Choroid plexus epithelial cell (primary cell): Measurements from ENCODE around the gene HGS.
A peak's percentile ranks its signal among the peaks of the same experiment; 100 is the strongest.

ENCODE experiments used
- DNase-seq: peaks from one replicate; pipeline ENCODE4 v3.0.0-alpha.2; 2010; ENCODE audit warnings: low read depth
- H3K4me3 ChIP-seq: 2 replicates; pipeline ENCODE4 v1.5.1; 2011; ENCODE audit warnings: low read depth, mild to moderate bottlenecking, control low read depth, low read length, moderate library complexity
- TF ChIP-seq, protein P1 (sequence below): conservative IDR thresholded peaks from 2 replicates; pipeline ENCODE4 v1.5.1; 2011; ENCODE audit warnings: low read depth, mild to moderate bottlenecking, control low read depth, inconsistent platforms, low read length, moderate library complexity

HGS gene

DNA sequence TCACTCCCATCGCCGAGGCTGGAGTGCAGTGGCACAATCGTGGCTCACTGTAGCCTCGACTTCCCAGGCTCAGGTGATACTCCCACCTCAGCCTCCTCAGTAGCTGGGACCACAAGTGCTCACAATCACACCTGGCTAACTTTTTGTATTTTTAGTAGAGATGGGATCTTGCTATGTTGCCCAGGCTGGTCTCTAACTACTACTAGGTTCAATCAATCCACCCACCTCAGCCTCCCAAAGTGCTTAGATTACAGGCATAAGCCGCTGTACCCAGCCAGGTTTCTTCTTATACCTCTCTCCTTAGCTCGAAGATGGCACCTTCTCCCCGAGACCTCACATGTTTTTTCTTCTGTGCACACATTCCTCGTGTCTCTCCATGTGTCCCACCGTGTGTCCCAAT, 43.8 kb upstream of the HGS start:
- TF ChIP-seq, protein P1, sequence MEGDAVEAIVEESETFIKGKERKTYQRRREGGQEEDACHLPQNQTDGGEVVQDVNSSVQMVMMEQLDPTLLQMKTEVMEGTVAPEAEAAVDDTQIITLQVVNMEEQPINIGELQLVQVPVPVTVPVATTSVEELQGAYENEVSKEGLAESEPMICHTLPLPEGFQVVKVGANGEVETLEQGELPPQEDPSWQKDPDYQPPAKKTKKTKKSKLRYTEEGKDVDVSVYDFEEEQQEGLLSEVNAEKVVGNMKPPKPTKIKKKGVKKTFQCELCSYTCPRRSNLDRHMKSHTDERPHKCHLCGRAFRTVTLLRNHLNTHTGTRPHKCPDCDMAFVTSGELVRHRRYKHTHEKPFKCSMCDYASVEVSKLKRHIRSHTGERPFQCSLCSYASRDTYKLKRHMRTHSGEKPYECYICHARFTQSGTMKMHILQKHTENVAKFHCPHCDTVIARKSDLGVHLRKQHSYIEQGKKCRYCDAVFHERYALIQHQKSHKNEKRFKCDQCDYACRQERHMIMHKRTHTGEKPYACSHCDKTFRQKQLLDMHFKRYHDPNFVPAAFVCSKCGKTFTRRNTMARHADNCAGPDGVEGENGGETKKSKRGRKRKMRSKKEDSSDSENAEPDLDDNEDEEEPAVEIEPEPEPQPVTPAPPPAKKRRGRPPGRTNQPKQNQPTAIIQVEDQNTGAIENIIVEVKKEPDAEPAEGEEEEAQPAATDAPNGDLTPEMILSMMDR, result no peak
- H3K4me3 ChIP-seq, result no peak overlapping the region
- DNase-seq, result no peak

DNA sequence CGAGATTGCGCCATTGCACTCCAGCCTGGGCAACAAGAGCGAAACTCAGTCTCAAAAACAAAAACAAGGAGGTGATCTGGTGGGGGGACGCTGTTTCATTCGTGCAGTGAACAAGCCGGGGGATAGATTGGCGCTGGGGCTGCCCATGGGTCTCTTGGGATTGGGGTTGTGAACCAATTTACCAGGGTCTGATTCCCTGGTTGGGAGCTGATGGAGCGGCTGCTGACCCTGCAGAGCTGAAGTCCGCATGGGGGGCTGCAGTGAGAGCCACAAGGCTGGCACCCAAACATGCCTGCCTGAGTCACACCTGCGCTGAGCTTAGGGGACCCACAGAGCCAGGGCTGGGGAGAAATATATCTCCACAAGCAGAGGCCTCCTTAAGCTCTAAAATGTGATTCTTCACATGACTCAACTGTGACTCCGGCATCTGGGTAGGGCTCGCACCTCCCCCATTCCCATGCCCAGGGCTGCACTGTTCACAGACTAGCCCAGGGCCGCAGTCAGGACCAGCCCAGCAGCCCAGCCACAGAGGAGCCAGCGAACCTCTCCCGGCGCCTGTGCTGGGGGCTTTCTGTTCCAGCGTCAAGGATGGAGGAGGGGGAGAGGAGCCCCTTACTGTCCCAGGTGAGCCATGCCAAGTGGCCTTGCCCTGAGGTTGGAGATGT, 41.9 kb upstream of the HGS start:
- peak; percentile 36 for DNase-seq
- no peak overlapping the region for H3K4me3 ChIP-seq
- TF ChIP-seq, protein P1, result no peak

DNA sequence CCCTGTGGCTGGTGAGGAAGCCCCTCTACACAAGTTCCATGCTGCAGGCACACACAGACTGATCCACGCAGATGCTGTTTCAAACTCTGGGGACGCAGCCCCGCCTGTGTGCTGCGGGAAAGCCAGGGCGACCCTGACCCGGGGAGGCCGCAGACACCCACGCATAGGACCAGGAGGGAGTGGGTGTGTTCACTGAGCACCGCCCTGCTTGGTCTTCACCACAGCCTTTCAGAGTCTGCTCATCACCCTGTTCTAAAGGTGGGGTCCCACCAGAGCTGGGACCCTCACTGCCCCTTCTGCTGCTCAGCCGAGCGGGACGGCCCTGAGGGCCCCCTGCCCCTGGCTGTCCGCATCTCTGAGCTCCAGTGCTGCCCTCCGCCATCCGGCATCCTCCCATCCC, 39.3 kb upstream of the HGS start:
- DNase-seq, result no peak
- TF ChIP-seq, protein P1, result no peak
- H3K4me3 ChIP-seq, result no peak overlapping the region

DNA sequence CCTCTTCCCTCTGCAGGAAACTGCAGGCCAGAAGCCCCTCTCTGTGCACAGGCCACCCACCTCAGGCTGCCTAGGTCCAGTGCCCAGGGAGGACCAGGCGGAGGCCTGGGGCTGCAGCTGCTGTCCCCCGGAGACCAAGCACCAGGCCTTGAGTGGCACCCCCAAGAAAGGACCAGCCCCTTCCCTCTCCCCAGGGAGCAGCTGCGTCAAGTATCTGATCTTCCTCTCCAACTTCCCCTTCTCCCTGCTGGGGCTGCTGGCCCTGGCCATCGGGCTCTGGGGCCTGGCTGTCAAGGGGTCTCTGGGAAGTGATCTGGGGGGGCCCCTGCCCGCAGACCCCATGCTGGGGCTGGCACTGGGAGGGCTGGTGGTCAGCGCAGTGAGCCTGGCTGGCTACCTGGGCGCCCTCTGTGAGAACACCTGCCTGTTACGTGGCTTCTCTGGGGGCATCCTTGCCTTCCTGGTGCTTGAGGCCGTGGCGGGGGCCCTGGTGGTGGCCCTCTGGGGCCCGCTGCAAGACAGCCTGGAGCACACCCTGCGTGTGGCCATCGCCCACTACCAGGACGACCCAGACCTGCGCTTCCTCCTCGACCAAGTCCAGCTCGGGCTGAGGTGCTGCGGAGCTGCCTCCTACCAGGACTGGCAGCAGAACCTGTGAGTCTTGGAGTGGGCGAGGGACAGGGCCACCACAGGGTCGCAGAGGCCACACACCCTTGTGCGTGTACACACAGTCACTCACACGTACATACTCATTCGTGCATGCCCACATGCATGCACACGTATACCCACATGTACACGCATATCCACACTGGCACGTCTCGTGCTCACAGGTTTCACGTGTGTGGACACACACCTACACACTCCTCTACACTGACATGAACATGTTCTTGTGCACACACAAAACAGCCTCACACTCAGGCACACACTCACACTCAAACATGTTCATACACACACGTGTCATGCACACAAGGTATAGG, 38.5 kb upstream of the HGS start:
- DNase-seq, result no peak
- TF ChIP-seq, protein P1, result no peak
- H3K4me3 ChIP-seq, result no peak overlapping the region

DNA sequence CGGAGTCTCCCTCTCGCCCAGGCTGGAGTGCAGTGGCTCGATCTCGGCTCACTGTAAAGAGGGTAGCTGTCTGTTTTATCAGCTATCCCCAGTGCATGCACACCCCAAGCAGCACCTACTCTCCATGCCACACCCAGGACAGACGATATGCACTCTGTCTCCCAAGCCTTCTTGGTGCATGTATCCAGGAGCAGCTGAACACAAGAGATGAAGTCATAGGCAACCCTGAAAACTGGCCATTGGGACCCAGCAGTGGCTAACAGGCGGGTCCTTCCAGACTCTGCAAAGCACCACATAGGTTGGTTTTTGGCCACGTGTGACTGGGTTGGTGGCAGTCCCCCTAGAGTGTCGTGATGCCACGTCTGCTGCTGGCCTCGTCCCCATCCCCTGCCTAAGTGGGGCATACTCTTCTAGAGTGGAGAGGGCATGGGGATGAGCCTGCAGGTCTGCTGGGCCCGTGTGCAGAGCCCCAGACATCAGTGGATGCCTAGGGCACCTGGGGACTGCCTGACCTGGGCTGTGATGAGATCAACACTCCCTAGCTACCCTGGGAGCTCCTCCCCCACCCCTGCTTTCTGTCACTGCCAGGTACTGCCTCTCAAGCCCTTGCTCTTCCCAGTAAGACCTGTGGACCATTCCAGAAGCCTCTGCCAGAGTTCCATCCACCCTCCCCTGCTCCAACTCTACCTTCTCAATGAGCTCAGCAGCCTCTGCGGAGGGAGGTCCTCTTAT, 36.8 kb upstream of the HGS start:
- TF ChIP-seq, protein P1, result no peak

DNA sequence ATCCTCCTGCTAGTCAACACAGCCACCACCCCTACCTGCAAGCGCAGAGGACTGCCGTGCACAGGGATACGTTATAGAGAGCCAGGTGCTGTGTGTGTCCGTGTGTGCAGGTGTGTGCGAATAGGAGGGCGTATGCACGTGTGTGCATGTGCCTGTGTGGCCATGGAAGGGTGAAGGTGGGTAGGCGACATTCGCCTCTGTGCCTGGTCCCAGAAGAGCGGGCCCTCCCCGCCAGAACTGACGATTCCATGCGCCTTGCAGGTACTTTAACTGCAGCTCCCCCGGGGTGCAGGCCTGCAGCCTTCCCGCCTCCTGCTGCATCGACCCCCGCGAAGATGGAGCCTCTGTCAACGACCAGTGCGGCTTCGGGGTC, 36.2 kb upstream of the HGS start:
- DNase-seq, result no peak
- no peak overlapping the region for H3K4me3 ChIP-seq
- TF ChIP-seq, protein P1, result no peak

More for the DNA sequence above, 36.8 kb upstream of the HGS start:
- DNase-seq, result no peak
- no peak overlapping the region for H3K4me3 ChIP-seq
